ENCODE results near the gene TTC39C. TPM values are rescaled to one million over a fixed set of nuclear protein-coding genes. Genes with fewer than 3 reads are reported as not detected.
A peak's percentile ranks its signal among the peaks of the same experiment; 100 is the strongest.
"Not testable (repeated sequence)": the region's sequence is repeated elsewhere in the genome, so short reads cannot be mapped to it uniquely, and the experiment has no call there.

The TTC39C gene
- total and polyA plus RNA-seq, 12 donors: 28.9 to 77.6 (median 49.3) TPM

- Histone ChIP-seq H3K9me3 (replicated peaks in 1 of 3) (no peaks in the 10 kb centered on the region), H3K27me3 (no peaks in the 10 kb centered on the region), H3K4me1 (replicated peaks in 1 of 2) (peaks cover 0 to 20% of the 10 kb centered on the region in 2 donors), H3K4me3 (no peak overlapping the region), H3K36me3 (replicated peaks in 1 of 2) (no peaks in the 10 kb centered on the region), H3K27ac (no peak overlapping the region)
- DNase-seq: no peak
- TF ChIP-seq, protein P1, sequence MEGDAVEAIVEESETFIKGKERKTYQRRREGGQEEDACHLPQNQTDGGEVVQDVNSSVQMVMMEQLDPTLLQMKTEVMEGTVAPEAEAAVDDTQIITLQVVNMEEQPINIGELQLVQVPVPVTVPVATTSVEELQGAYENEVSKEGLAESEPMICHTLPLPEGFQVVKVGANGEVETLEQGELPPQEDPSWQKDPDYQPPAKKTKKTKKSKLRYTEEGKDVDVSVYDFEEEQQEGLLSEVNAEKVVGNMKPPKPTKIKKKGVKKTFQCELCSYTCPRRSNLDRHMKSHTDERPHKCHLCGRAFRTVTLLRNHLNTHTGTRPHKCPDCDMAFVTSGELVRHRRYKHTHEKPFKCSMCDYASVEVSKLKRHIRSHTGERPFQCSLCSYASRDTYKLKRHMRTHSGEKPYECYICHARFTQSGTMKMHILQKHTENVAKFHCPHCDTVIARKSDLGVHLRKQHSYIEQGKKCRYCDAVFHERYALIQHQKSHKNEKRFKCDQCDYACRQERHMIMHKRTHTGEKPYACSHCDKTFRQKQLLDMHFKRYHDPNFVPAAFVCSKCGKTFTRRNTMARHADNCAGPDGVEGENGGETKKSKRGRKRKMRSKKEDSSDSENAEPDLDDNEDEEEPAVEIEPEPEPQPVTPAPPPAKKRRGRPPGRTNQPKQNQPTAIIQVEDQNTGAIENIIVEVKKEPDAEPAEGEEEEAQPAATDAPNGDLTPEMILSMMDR (IDR thresholded peaks at IDR 0.05): no peak
- TF ChIP-seq POLR2A (IDR thresholded peaks at IDR 0.05): no peak
- intact Hi-C loops (cut with DNase I): no loop called here
- WGBS, 4 donors: 91 to 95% (median 94%) methylated on average over 5 to 6 of the region's 6 CpGs
These were observed 8.7 kb downstream of the TTC39C start for GRCh38 chr18:24023185-24023814.

DNA sequence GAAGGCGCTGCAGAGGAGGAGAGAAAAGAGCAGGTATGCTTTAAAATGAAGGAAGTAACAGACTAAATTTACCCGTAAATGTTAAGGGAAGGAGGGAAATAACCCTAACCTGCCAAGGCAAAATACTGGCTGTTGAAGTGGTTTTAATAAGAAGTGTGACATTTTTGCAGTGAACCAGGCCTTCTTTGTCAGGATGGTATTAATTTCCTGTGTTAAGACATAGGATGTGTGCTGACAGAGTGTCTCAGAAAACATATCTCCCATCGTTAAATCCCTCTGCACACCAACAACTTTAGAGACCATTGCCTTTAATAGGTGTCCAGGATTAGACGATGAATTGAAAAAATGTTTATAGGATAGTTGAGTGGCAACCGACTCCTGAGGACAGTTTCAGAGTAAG, 9.9 kb downstream of the TTC39C start:
- Histone ChIP-seq H3K4me3 (no peak overlapping the region), H3K4me1 (replicated peaks in 1 of 2) (peaks cover 0 to 18% of the 10 kb centered on the region in 2 donors), H3K36me3 (replicated peaks in 1 of 2) (no peaks in the 10 kb centered on the region), H3K27ac (no peak overlapping the region), H3K27me3 (no peaks in the 10 kb centered on the region), H3K9me3 (replicated peaks in 1 of 3) (no peaks in the 10 kb centered on the region)
- no peak for TF ChIP-seq POLR2A (IDR thresholded peaks at IDR 0.05)
- TF ChIP-seq, protein P1 (IDR thresholded peaks at IDR 0.05): no peak
- DNase-seq: no peak
- WGBS, 4 donors: 88 to 90% (median 89%) methylated on average over 5 of the region's 5 CpGs
- intact Hi-C loops (cut with DNase I): no loop called here

- no peak for TF ChIP-seq POLR2A (IDR thresholded peaks at IDR 0.05)
- TF ChIP-seq, protein P1 (IDR thresholded peaks at IDR 0.05): no peak
- DNase-seq: no peak
- Histone ChIP-seq H3K9me3 (replicated peaks in 1 of 3) (no peaks in the 10 kb centered on the region), H3K27ac (peak overlapping the region in 3 of 5 donors; percentile 47 to 74 (median 63)), H3K27me3 (no peaks in the 10 kb centered on the region), H3K4me1 (replicated peaks in 1 of 2) (peaks cover 0 to 16% of the 10 kb centered on the region in 2 donors), H3K36me3 (replicated peaks in 1 of 2) (no peaks in the 10 kb centered on the region), H3K4me3 (no peak overlapping the region)
- intact Hi-C loops (cut with DNase I): no loop called here
- 93 to 99% (median 96%) methylated on average over 3 of the region's 3 CpGs for WGBS, 4 donors
These were observed 11.9 kb downstream of the TTC39C start for GRCh38 chr18:24026457-24026856.

DNA sequence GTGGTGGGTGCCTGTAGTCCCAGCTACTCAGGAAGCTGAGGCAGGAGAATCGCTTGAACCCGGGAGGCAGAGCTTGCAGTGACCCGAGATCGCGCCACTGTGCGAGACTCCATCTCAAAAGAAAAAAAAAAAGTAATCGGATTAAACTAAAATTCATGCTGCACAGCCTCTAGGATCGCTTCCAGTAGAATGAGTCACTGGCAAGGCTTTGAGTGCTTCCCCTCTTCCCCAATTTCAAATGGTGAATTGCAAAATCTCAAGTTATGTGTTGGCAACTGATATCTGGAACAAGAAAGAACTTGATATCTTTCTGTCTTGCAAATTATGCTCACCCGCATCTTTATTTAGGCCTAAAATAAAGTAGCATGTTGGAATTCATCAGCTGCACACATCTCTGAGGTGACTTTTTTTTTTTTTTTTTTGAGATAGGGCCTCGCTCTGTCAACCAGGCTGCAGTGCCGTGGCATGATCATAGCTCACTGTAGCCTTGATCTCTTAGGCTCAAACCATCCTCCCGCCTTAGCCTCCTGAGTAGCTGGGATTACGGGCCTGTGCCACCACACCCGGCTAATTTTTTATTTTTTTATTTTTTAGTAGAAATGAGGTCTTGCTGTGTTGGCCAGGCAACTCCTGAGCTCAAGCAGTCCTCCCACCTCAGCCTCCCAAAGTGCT, 12.7 kb downstream of the TTC39C start:
- DNase-seq: peak; percentile 66 to 89 (median 87)
- Histone ChIP-seq H3K36me3 (replicated peaks in 1 of 2) (no peaks in the 10 kb centered on the region), H3K4me1 (replicated peaks in 1 of 2) (peaks cover 0 to 16% of the 10 kb centered on the region in 2 donors), H3K27me3 (no peaks in the 10 kb centered on the region), H3K9me3 (replicated peaks in 1 of 3) (no peaks in the 10 kb centered on the region), H3K4me3 (peak overlapping the region in 1 of 4 donors; percentile 18), H3K27ac (peak overlapping the region in 4 of 5 donors; percentile 51 to 80 (median 63))
- intact Hi-C loops (cut with DNase I): no loop called here
- WGBS, 4 donors: 33 to 36% (median 35%) methylated on average over 14 of the region's 14 CpGs
- no peak for TF ChIP-seq POLR2A (IDR thresholded peaks at IDR 0.05)
- TF ChIP-seq, protein P1 (IDR thresholded peaks at IDR 0.05): no peak

- H3K27ac ChIP-seq; H3K9me3 ChIP-seq (replicated peaks in 1 of 3); H3K4me3 ChIP-seq; DNase-seq; H3K36me3 ChIP-seq (replicated peaks in 1 of 2); H3K27me3 ChIP-seq; intact Hi-C loops (cut with DNase I): not testable (repeated sequence)
- H3K4me1 ChIP-seq (replicated peaks in 1 of 2): peaks cover 0 to 18% of the 10 kb centered on the region in 2 donors
- 95 to 98% (median 97%) methylated on average over 13 of the region's 13 CpGs for WGBS, 4 donors
These were observed 14.4 kb downstream of the TTC39C start for GRCh38 chr18:24028946-24029345.
